Skeletal muscle tissue (tissue), 4 donors: Measurements from ENCODE around the gene JAKMIP2. TPM values are rescaled to one million over a fixed set of nuclear protein-coding genes. Genes with fewer than 3 reads are reported as not detected.

ENCODE experiments used
- H3K27ac ChIP-seq: one replicate; pipeline ENCODE4 v1.7.0; 2013; ENCODE audit warnings: mild to moderate bottlenecking, low read depth, low read length, inconsistent platforms
- H3K27me3 ChIP-seq, 3 donors: one replicate each; pipeline ENCODE4 v1.7.0; 2013; ENCODE audit warnings: low read length in 3 of 3; ENCODE audit not compliant: control insufficient read depth in 3 of 3, insufficient read depth in 3 of 3
- H3K36me3 ChIP-seq, 3 donors: one replicate each; pipeline ENCODE4 v1.7.0; 2013; ENCODE audit warnings: low read length in 3 of 3; ENCODE audit not compliant: control insufficient read depth in 3 of 3, insufficient read depth in 3 of 3
- H3K4me1 ChIP-seq, 3 donors: one replicate each; pipeline ENCODE4 v1.7.0; 2013; ENCODE audit warnings: low read length in 3 of 3, mild to moderate bottlenecking in 3 of 3; ENCODE audit not compliant: control insufficient read depth in 3 of 3, insufficient read depth in 3 of 3
- H3K4me3 ChIP-seq, 3 donors: one replicate each; pipeline ENCODE4 v1.7.0; 2013; ENCODE audit warnings: low read length in 3 of 3
- H3K9ac ChIP-seq, 3 donors: one replicate each; pipeline ENCODE4 v1.7.0; 2013; ENCODE audit warnings: low read length in 3 of 3, mild to moderate bottlenecking in 3 of 3, moderate library complexity in 2 of 3, low read depth in 1 of 3
- H3K9me3 ChIP-seq, 3 donors: one replicate each; pipeline ENCODE4 v1.7.0; 2013; ENCODE audit warnings: low read length in 3 of 3; ENCODE audit not compliant: control insufficient read depth in 3 of 3
- total RNA-seq: library from RNA; depleted of rRNA; stranded (reverse); fragments of >200 nt; gene quantifications from one replicate; pipeline ENCODE4 v1.2.3, GENCODE V29; 2014
- donor health status: Osteomylitis.

JAKMIP2 gene
- total RNA-seq, 1 donor from 2014 or later, result 0.52 TPM

DNA sequence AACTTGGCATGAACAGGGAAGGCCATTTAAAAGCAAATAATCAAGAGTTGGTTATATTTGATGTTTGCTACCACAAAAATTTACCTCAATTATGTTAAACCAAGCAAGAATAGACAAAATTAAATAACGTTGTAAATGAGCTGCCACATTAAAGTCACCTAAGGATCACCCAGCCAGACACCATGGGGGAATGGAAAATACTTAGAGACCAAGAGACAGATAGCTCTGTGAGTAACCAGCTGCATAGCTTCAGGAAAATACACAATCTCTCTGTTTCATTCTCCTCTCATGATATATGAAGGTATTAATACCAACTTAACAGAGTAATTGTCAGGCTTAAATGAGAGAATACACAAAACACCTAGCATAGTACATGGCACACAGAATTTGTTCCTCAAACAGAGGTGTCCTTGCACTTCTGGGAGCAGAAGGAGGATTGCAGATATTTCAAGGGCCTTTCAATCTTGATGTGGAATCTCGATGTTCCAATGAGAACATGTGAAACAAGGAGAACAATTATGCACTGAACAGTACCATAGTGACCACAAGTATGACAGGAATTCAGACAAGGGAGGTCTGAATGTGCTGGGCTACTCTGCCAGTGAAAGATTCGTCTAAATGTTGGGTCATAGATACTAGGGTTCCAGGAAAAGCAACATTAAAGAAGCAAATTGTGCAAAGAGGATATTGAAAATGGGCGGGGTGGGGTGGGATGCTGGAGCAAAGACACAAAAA is 18.6 kb downstream of the JAKMIP2 start:
- H3K4me3 ChIP-seq, result no peak overlapping the region
- no peaks in the 10 kb centered on the region for H3K4me1 ChIP-seq
- no peaks in the 10 kb centered on the region for H3K9me3 ChIP-seq
- H3K36me3 ChIP-seq, result no peaks in the 10 kb centered on the region
- H3K9ac ChIP-seq, result no peak overlapping the region
- no peaks in the 10 kb centered on the region for H3K27me3 ChIP-seq
- H3K27ac ChIP-seq, result no peak overlapping the region

GRCh38 chr5:147760086-147760875 is 22.2 kb downstream of the JAKMIP2 start:
- Histone ChIP-seq H3K27ac (no peak overlapping the region), H3K9me3 (no peaks in the 10 kb centered on the region), H3K27me3 (no peaks in the 10 kb centered on the region), H3K4me1 (no peaks in the 10 kb centered on the region), H3K9ac (no peak overlapping the region), H3K36me3 (no peaks in the 10 kb centered on the region), H3K4me3 (no peak overlapping the region)

DNA sequence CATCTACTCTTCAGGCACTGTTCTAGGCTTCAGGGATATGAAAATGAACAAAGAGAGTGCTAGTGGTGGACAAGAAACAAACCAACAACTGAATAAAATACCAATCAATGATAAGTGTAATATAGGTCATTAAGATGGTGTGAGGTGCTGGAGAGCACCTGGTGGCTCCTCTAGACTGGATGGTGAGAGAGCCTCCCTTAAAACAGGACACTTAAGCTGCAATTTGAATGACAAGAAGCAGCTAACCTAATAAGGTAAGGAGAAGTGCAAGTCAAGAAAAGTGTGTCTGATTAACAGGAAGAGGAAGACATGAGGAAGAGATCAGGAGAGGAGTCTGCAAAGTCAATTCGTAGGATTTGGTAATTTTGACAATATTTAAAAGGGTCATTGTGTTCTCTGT is 23.1 kb downstream of the JAKMIP2 start:
- no peak overlapping the region for H3K4me3 ChIP-seq
- H3K36me3 ChIP-seq, result no peaks in the 10 kb centered on the region
- no peaks in the 10 kb centered on the region for H3K9me3 ChIP-seq
- H3K9ac ChIP-seq, result no peak overlapping the region
- H3K4me1 ChIP-seq, result no peaks in the 10 kb centered on the region
- no peak overlapping the region for H3K27ac ChIP-seq
- no peaks in the 10 kb centered on the region for H3K27me3 ChIP-seq

DNA sequence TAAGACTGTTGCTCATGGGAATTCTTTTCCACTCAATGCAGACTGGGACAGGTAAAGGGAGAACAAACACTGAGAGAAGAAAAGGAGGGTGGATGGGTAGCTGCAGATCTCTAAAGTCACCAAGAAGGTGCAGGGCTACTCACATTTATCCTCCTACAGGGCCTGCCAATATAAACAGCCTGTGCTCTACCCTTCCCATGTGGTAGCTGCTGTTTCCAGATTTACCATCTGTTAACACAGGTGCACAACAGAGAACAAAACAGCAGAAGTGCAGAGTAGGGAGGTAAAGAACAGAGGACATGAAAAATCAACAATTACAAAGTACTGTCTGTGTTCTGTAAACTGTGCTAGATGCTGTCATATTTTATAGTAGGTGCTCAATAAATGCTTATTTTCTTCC is 26.0 kb downstream of the JAKMIP2 start:
- Histone ChIP-seq H3K27ac (no peak overlapping the region), H3K9ac (no peak overlapping the region), H3K4me1 (no peaks in the 10 kb centered on the region), H3K4me3 (no peak overlapping the region), H3K9me3 (no peaks in the 10 kb centered on the region), H3K27me3 (no peaks in the 10 kb centered on the region), H3K36me3 (no peaks in the 10 kb centered on the region)

DNA sequence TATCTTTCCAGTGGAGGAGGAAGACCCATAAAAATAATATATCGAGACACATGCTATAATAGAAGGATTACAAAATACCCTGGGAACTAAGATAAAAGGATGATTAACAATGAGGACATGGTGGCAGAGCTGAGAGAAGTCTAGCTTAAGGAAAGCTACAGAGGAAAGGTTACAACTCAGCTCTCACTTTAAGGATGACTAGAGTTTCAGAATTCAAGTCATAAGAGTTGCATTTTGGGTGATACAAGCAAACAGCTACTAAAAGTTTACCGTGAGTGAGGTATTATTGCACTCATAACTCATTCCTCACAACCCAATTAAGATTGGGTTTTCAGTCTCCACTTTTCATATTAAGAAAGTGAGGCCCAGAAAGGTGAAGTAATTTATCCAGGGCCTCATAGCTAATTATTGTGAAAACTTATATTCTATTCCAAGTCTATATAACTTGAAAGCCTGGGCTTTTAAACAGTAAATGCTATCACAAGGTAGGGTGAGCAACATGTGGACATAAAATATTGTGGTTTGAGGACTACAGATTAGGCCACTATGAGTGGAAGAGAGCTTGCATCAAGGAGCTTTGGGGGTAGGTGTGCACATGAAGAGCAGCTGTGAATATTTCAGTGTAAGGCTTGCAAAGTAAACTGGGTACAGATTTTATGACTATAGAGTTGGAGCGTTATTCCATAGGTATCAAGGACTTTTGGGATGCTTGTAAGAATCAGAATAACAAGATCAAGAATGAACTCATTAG is 28.0 kb downstream of the JAKMIP2 start:
- H3K36me3 ChIP-seq, result no peaks in the 10 kb centered on the region
- no peaks in the 10 kb centered on the region for H3K9me3 ChIP-seq
- H3K4me3 ChIP-seq, result no peak overlapping the region
- no peak overlapping the region for H3K27ac ChIP-seq
- no peak overlapping the region for H3K9ac ChIP-seq
- no peaks in the 10 kb centered on the region for H3K4me1 ChIP-seq
- H3K27me3 ChIP-seq, result no peaks in the 10 kb centered on the region

- H3K27ac ChIP-seq, result no peak overlapping the region
- no peak overlapping the region for H3K4me3 ChIP-seq
- no peak overlapping the region for H3K9ac ChIP-seq
- H3K9me3 ChIP-seq, result no peaks in the 10 kb centered on the region
- H3K4me1 ChIP-seq, result no peaks in the 10 kb centered on the region
- no peaks in the 10 kb centered on the region for H3K36me3 ChIP-seq
- H3K27me3 ChIP-seq, result no peaks in the 10 kb centered on the region
Observed at GRCh38 chr5:147753765-147754164, 28.8 kb downstream of the JAKMIP2 start.

- H3K4me1 ChIP-seq, result no peaks in the 10 kb centered on the region
- no peak overlapping the region for H3K9ac ChIP-seq
- no peak overlapping the region for H3K27ac ChIP-seq
- no peaks in the 10 kb centered on the region for H3K27me3 ChIP-seq
- H3K9me3 ChIP-seq, result no peaks in the 10 kb centered on the region
- H3K36me3 ChIP-seq, result no peaks in the 10 kb centered on the region
- no peak overlapping the region for H3K4me3 ChIP-seq
Observed at GRCh38 chr5:147752666-147753290, 29.8 kb downstream of the JAKMIP2 start.

DNA sequence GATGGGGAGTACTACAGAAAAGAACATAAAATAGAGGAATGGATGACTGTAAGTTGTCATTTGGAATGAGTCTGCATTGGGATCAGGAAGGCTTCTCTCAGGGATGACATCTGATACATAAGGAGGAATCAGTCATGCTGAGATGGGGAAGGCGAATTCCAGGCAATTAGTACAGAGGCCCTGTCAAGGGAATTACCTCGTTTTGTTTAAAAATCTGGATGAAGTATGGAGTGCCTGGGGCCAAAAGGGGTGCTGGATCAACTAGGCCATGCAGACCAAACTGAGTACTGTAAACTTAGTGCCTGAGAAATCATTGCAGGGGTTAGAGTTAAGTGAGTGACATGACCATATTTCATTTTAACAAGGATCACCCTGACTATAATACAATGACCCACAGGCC is 30.5 kb downstream of the JAKMIP2 start:
- no peak overlapping the region for H3K4me3 ChIP-seq
- no peaks in the 10 kb centered on the region for H3K27me3 ChIP-seq
- H3K9me3 ChIP-seq, result no peaks in the 10 kb centered on the region
- no peak overlapping the region for H3K9ac ChIP-seq
- H3K27ac ChIP-seq, result no peak overlapping the region
- no peaks in the 10 kb centered on the region for H3K4me1 ChIP-seq
- H3K36me3 ChIP-seq, result no peaks in the 10 kb centered on the region

DNA sequence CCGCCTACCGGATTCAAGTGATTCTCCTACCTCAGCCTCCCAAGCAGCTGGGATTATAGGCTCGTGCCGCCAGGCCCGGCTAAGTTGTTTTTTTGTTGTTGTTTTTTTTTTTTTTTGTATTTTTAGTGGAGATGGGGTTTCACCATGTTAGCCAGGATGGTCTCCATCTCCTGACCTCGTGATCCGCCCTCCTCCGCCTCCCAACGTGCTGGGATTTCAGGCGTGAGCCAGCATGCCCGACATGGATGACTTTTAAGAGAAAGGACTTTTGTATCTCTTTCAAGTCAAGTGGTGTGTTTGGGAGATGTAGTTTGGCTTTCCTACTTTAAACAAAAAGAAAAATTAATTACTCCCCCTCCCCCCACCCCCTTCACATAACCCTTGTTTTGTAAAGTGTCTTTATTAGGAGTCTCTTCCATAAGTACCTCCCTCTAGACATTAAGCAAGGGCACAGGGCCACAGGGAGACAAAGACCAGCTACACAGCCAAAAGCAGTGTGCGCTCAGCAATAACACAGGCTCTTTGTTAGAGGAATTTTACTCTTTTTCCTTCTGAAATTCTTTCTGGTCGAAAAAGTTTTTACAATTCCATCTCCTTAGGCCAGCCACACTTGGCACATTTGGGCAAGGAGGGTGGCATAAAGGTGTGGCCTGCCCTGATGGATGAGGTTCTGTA is 31.2 kb downstream of the JAKMIP2 start:
- Histone ChIP-seq H3K27me3 (no peaks in the 10 kb centered on the region), H3K4me3 (no peak overlapping the region), H3K27ac (no peak overlapping the region), H3K4me1 (no peaks in the 10 kb centered on the region), H3K9me3 (no peaks in the 10 kb centered on the region), H3K9ac (no peak overlapping the region), H3K36me3 (no peaks in the 10 kb centered on the region)
